Transverse colon (tissue), 4 donors: Measurements from ENCODE around the gene BRD3. TPM values are rescaled to one million over a fixed set of nuclear protein-coding genes. Genes with fewer than 3 reads are reported as not detected.

Experiments used
- DNase-seq: peaks from one replicate; pipeline ENCODE4 v3.0.0-alpha.2; 2019
- H3K27ac ChIP-seq, 4 donors: fragments of 200-600 bp; sonication (generic); 2 replicates each; pipeline ENCODE4 v1.5.1; 2016 to 2018; ENCODE audit warnings: inconsistent platforms in 4 of 4
- H3K27me3 ChIP-seq: fragments of 200-600 bp; sonication (generic); 2 replicates; pipeline ENCODE4 v1.5.1; 2017; ENCODE audit warnings: inconsistent platforms
- H3K36me3 ChIP-seq, 4 donors: fragments of 200-600 bp; sonication (generic); 2 replicates each; pipeline ENCODE4 v1.5.1; 2017 to 2019; ENCODE audit warnings: inconsistent platforms in 4 of 4
- H3K4me1 ChIP-seq, 4 donors: fragments of 200-600 bp; sonication (generic); 2 replicates each; pipeline ENCODE4 v1.5.1; 2017 to 2020; ENCODE audit warnings: inconsistent platforms in 4 of 4
- H3K4me3 ChIP-seq, 4 donors: fragments of 200-600 bp; sonication (generic); 1 replicate in 1 of 4; 2 replicates in 3 of 4; pipeline versions ENCODE4 v1.5.1 to v1.6.1; 2017 to 2019; ENCODE audit warnings: inconsistent platforms in 4 of 4
- H3K9me3 ChIP-seq, 2 donors: fragments of 200-600 bp; sonication (generic); 2 replicates each; pipeline ENCODE4 v1.5.1; 2017 to 2019; ENCODE audit warnings: inconsistent platforms in 2 of 2
- CTCF ChIP-seq, 5 experiments: fragments of 200-600 bp in 3 of 5; fragments of 450-650 bp in 2 of 5; sonication (generic) in 3 of 5; IDR thresholded peaks; 1 replicate in 2 of 5; 2 replicates in 3 of 5; pipeline ENCODE4 v1.5.1; 2016 to 2017; ENCODE audit warnings: antibody characterized with exemption in 5 of 5, inconsistent platforms in 3 of 5, mild to moderate bottlenecking in 2 of 5, moderate library complexity in 1 of 5
- EP300 ChIP-seq: sonication (generic); formaldehyde crosslinking; IDR thresholded peaks from one replicate; pipeline ENCODE4 v1.6.1; 2017; ENCODE audit warnings: antibody characterized with exemption, low read depth
- POLR2A ChIP-seq: fragments of 450-650 bp; IDR thresholded peaks from one replicate; pipeline ENCODE4 v1.6.1; 2016; ENCODE audit warnings: antibody characterized with exemption, mild to moderate bottlenecking, moderate library complexity
- POLR2AphosphoS5 ChIP-seq, 3 donors: sonication (generic); formaldehyde crosslinking; IDR thresholded peaks; one replicate each; pipeline ENCODE4 v1.6.1; 2016; ENCODE audit warnings: antibody characterized with exemption in 3 of 3
- WGBS, 2 donors: methylation state at CpG; one replicate each; pipeline ENCODE4 v1.1.5; 2018; ENCODE audit warnings: low coverage in 1 of 2; 5-methylcytosine and 5-hydroxymethylcytosine counted together
- in situ Hi-C, 4 donors: fragments of 200-750 bp; cut with MboI; loops; one replicate each; pipeline versions ENCODE4 v1.15.0 to v1.15.1; 2017; ENCODE audit warnings: low sequenced_read_pairs in 3 of 4, low pct_ligation_motif_present in 1 of 4, low pct_unique_long_range_greater_than_20kb in 1 of 4
- intact Hi-C: fragments of 100-400 bp; cut with DNase I; formaldehyde crosslinking; loops from one replicate; pipeline ENCODE4 v1.15.1; 2023; ENCODE audit warnings: low total_unique reads
- total RNA-seq, 4 donors: library from RNA; depleted of rRNA; stranded (reverse); fragments of >200 nt; gene quantifications; one replicate each; pipeline ENCODE4 v1.1.0, GENCODE V29; 2016

Gene BRD3
- total RNA-seq, 4 donors from 2014 or later: 14.5 to 21.3 (median 17.2) TPM

- peaks cover 0 to 5% (median 1%) of the 10 kb centered on the region in 4 donors for H3K4me1 ChIP-seq
- peaks cover 0 to 55% (median 19%) of the 10 kb centered on the region in 4 donors for H3K36me3 ChIP-seq
- DNase-seq: no peak
- H3K9me3 ChIP-seq: no peaks in the 10 kb centered on the region
- no peak overlapping the region for H3K4me3 ChIP-seq
- H3K27me3 ChIP-seq: no peaks in the 10 kb centered on the region
- no peak overlapping the region for H3K27ac ChIP-seq
- intact Hi-C loops: no loop called here
- in situ Hi-C loops: no loop called here
- TF ChIP-seq POLR2AphosphoS5 (IDR thresholded peaks at IDR 0.05) (no peak), POLR2A (no peak), CTCF (IDR thresholded peaks at IDR 0.05) (no peak)
- 96% methylated on average over 16 of the region's 16 CpGs; no CpG with 5 or more reads in 1 of the 2 donors for WGBS, 2 donors
Observed at GRCh38 chr9:134036130-134036529, 31.7 kb downstream of the BRD3 start.

DNA sequence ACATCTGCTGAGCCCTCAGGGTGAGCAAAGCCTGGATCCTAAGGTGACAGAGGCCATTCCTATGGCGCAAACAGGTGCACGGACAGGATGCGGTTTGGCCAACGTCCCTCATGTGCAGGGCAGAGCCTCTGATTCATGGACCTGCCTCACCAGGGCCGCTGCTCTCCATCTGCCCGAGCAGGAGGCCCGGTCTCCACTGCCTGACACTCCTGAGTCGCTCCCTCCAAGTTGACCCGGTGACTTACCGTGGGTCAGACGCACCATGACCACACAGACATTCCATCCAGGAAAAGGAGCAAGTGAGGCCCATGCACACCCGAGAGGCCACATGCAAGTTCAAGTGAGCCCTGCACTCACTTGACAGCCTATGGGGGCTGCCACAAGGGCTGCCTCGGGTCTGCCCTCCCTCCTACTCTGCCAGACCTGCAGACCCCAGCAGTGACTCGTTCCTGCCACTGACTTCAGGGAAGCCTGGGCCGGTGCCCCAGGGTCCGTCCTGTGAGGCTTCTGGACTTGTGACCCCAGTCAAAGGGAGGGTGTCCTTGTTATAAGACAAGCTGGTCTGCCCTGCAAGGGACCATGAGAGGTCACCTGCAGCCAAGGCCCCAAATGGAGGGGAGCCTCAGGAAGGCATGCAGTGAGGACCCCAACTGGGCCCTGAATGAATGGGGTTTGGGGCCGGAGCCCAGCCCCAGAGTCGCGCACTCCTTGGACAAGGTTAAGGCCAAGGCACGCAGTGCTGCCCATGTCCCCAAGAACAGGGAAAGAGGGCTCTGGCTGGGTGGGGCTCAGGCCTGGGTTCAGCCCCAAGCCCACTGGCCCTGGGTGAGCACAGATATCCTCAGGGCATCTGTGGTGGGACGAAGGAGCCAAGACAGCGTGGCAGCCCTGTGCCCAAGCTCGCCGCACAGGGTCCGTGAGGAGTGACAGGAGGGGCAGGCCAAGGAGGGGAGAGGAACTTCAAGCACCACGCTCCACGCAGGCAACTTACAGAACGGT, 32.5 kb downstream of the BRD3 start:
- DNase-seq: no peak
- Histone ChIP-seq H3K9me3 (no peaks in the 10 kb centered on the region), H3K27me3 (no peaks in the 10 kb centered on the region), H3K36me3 (peaks cover 0 to 54% (median 19%) of the 10 kb centered on the region in 4 donors), H3K4me3 (no peak overlapping the region), H3K27ac (no peak overlapping the region), H3K4me1 (no peaks in the 10 kb centered on the region)
- 96% methylated on average over 23 of the region's 28 CpGs; no CpG with 5 or more reads in 1 of the 2 donors for WGBS, 2 donors
- intact Hi-C loops: no loop called here
- TF ChIP-seq POLR2AphosphoS5 (IDR thresholded peaks at IDR 0.05) (no peak), EP300 (no peak), CTCF (IDR thresholded peaks at IDR 0.05) (no peak), POLR2A (no peak)
- in situ Hi-C loops: no loop called here

GRCh38 chr9:134034215-134035040, 33.4 kb downstream of the BRD3 start:
- peaks cover 0 to 45% (median 17%) of the 10 kb centered on the region in 4 donors for H3K36me3 ChIP-seq
- TF ChIP-seq CTCF (IDR thresholded peaks at IDR 0.05): no peak
- no peak for TF ChIP-seq EP300
- TF ChIP-seq POLR2AphosphoS5 (IDR thresholded peaks at IDR 0.05): no peak
- no peak for TF ChIP-seq POLR2A
- H3K9me3 ChIP-seq: no peaks in the 10 kb centered on the region
- WGBS, 2 donors: 89% methylated on average over 19 of the region's 19 CpGs; no CpG with 5 or more reads in 1 of the 2 donors
- no peak for DNase-seq
- no peaks in the 10 kb centered on the region for H3K27me3 ChIP-seq
- intact Hi-C loops (no loop called here), in situ Hi-C loops (no loop called here)
- H3K4me1 ChIP-seq: no peaks in the 10 kb centered on the region
- no peak overlapping the region for H3K4me3 ChIP-seq
- H3K27ac ChIP-seq: no peak overlapping the region
